IMR-90 (cell line): ENCODE data around the gene OR5B21.

Experiments
- CEBPB ChIP-seq: IDR thresholded peaks from 2 replicates; pipeline ENCODE4 v1.6.1; 2012; ENCODE audit warnings: low read depth, low read length, improper control_type of control experiment
- CTCF ChIP-seq: conservative IDR thresholded peaks from 2 replicates; pipeline ENCODE4 v1.5.1; 2012; ENCODE audit warnings: mild to moderate bottlenecking, low read depth, low read length, improper control_type of control experiment
- MAFK ChIP-seq: IDR thresholded peaks from 2 replicates; pipeline ENCODE4 v1.6.1; 2012; ENCODE audit warnings: low read depth, low read length, improper control_type of control experiment
- POLR2A ChIP-seq: IDR thresholded peaks from 2 replicates; pipeline ENCODE4 v1.6.1; 2012; ENCODE audit warnings: mild to moderate bottlenecking, low read depth, low read length
- RFX5 ChIP-seq: IDR thresholded peaks from 2 replicates; pipeline ENCODE4 v1.8.0; 2012; ENCODE audit warnings: low read depth, mild to moderate bottlenecking, low read length, moderate library complexity
- USF2 ChIP-seq: fragments of 150-350 bp; IDR thresholded peaks from 2 replicates; pipeline ENCODE4 v1.6.1; 2017; ENCODE audit warnings: mild to moderate bottlenecking, antibody characterized with exemption, low read length, low read depth

GRCh38 chr11:58490827-58491226 lies 17.1 kb downstream of the OR5B21 start:
- TF ChIP-seq RFX5 (no peak), POLR2A (no peak), CTCF (no peak), MAFK (no peak), CEBPB (no peak), USF2 (no peak)
